ENCODE data around the gene LPCAT4.
A peak's percentile ranks its signal among the peaks of the same experiment; 100 is the strongest.
"Not testable (repeated sequence)": the region's sequence is repeated elsewhere in the genome, so short reads cannot be mapped to it uniquely, and the experiment has no call there.

Gene LPCAT4

GRCh38 chr15:34361278-34361677 is 5.7 kb downstream of the LPCAT4 start:
- no peak for DNase-seq

DNA sequence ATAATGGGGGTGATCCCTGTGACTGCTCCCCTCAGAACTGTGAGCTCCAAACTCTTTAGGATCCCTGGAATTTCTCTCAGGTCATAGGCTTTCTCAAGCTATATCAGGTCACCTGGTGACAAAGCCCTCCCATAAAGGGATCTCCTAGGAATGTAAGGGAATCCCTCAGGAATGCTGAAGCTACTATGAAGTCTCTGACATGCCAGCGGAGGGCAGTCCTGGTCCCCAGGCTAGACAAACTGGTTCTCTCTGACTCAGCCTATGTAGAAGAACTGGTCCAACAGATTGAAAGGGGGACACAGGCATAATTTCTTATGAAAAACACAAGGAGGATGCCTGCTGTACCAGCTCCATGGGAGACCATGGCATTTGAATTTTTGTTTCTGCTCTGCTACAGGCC is 6.7 kb downstream of the LPCAT4 start:
- DNase-seq = no peak

GRCh38 chr15:34359416-34359815 is 7.6 kb downstream of the LPCAT4 start:
- no peak for DNase-seq

GRCh38 chr15:34358948-34359347 is 8.0 kb downstream of the LPCAT4 start:
- no peak for DNase-seq

- no peak for DNase-seq
Observed at GRCh38 chr15:34358367-34358766, 8.6 kb downstream of the LPCAT4 start.

- DNase-seq = no peak
Observed at GRCh38 chr15:34357653-34358052, 9.3 kb downstream of the LPCAT4 start.

DNA sequence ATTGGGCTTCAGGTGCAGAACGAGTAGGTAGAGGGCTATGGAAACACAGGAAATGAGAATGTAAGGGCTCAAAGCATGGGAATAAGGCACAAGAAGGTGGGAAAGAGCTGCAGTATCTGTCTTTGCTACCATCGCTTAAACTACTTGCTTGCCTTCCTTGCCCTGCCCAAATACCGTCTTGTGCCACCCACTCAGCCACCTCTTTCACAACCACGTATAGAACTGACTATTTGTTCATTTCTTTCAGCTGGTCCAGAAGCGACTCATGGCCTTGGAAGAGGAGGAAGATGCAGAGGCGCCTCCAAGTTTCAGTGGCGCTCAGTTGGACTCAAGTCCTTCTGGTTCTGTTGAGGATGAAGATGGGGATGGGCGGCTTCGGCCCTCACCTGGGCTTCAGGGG is 11.8 kb downstream of the LPCAT4 start:
- DNase-seq = no peak

DNA sequence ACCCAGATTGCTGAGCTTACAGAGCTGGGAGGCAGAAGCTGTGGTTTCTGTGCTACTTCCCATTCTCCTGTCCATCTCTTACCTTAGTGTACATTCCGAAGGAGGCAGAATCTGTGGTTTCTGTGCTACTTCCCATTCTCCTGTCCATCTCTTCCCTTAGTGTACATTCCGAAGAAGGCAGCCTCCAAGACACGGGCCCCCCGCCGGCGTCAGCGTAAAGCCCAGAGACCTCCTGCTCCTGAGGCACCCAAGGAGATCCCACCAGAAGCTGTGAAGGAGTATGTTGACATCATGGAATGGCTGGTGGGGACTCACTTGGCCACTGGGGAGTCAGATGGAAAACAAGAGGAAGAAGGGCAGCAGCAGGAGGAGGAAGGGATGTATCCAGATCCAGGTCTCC is 12.7 kb downstream of the LPCAT4 start:
- no peak for DNase-seq

GRCh38 chr15:34353627-34354026 is 13.4 kb downstream of the LPCAT4 start:
- no peak for DNase-seq

DNA sequence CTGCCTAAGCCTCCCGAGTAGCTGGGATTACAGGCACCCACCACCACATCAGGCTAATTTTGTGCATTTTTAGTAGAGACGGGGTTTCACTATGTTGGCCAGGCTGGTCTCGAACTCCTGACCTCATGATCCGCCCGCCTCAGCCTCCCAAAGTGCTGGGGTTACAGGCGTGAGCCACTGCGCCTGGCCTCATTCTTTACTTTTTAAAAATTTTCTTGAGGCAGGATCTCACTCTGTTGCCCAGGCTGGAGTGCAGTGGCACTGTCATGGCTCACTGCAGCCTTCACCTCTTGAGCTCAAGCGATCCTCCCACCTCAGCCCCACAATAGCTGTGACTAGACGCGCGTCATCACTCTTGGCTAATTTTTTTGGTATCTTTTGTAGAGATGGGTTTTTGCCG is 14.0 kb downstream of the LPCAT4 start:
- DNase-seq = not testable (repeated sequence)

DNA sequence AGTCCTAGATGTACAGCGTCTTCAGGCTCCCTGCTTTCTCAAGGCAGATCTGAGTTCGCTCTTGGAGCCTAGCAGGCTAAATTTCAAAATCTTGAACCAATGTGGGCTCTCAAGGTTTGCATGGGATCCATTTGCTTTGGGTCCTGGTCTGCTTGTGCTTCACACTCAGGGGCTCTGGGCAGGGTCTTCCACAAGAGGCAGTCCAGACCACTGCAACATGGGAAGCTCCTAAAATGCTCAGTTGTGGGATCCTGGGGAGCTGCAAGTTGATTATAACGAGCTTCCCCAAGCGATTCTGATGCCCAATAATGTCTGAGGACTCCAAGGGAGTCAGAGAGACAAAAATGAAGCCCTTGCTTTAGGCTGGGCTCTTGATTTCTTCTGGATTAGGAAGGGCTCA is 17.2 kb downstream of the LPCAT4 start:
- no peak for DNase-seq

- DNase-seq = no peak
Observed at GRCh38 chr15:34348735-34349300, 18.2 kb downstream of the LPCAT4 start.

DNA sequence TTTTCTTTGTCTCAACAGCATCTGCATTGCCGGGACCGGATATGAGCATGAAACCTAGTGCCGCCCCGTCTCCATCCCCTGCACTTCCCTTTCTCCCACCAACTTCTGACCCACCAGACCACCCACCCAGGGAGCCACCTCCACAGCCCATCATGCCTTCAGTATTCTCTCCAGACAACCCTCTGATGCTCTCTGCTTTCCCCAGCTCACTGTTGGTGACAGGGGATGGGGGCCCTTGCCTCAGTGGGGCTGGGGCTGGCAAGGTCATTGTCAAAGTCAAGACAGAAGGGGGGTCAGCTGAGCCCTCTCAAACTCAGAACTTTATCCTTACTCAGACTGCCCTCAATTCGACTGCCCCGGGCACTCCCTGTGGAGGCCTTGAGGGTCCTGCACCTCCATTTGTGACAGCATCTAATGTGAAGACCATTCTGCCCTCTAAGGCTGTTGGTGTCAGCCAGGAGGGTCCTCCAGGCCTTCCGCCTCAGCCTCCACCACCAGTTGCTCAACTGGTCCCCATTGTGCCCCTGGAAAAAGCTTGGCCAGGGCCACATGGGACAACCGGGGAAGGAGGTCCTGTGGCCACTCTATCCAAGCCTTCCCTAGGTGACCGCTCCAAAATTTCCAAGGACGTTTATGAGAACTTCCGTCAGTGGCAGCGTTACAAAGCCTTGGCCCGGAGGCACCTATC is 18.9 kb downstream of the LPCAT4 start:
- DNase-seq = no peak

DNA sequence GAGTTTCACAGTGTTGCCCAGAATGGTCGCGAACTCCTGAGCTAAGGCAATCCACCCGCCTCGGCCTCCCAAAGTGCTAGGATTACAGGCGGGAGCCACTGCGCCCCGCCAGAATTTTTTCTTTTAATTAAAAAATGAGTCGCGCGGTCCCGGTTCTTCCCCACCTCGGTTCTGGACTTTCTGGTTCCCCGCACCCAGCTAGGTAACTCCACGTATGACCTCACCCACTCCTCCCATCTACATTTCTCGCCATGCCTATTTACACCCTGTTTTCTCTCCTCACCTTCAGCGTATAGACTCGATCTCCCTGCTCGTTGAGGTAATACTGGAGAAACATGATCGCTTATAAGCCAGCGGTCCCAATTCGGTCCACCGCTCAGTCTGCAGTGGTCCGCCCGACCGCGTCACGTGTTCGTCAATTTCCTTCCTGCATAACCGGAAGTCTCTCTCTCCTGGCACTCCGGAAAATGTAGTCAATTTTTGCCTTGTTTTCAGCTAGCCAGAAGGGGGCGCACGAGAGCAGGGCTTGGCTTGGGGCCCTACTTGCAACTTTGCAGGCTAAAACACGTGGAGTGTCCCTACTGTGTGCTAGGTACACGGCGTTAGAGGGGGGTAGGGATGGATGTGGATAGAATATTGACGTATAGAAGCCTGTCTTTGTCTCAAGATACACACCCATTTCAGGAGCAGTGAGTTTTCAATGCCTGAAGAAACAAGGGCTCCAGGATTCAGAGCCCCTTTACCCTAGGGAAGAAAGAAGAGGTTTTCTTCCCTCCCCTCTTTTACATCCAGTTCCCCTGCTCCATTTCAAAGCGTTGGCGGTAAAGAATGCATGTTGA is 24.0 kb downstream of the LPCAT4 start, which contains the start of the genes NOP10 and NUTM1:
TSS of gene NOP10 (minus strand) at position 400 of the 839 bp plus-strand sequence. CDS start at position 337, 63 bp downstream.
TSS of gene NUTM1 (plus strand) at position 579 of the 839 bp plus-strand sequence. CDS start 382 bp downstream, outside the sequence.
- peak; percentile 91 for DNase-seq

GRCh38 chr15:34342213-34342736 is 24.7 kb downstream of the LPCAT4 start:
- DNase-seq = not testable (repeated sequence)

GRCh38 chr15:34341381-34342212 is 25.4 kb downstream of the LPCAT4 start:
- no peak for DNase-seq

GRCh38 chr15:34339946-34340345 is 27.1 kb downstream of the LPCAT4 start:
- peak; percentile 25 for DNase-seq

DNA sequence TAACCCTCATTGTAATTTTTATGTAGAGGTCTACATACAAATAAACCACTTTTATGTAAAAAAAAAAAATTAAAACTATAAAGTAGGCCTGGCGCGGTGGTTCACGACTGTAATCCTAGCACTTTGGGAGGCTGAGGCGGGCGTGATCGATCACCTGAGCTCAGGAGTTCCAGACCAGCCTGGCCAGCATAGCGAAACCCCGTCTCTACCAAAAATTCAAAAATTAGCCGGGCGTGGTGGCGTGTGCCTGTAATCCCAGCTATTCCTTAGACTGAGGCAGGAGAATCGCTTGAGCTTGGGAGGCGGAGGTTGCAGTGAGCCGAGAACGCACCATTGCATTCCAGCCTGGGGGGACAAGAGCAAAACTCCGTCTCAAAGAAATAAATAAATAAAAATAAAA is 28.6 kb downstream of the LPCAT4 start:
- no peak for DNase-seq

GRCh38 chr15:34337557-34338306 is 29.3 kb downstream of the LPCAT4 start, which contains the start of gene SLC12A6:
TSS of gene SLC12A6 (minus strand) at chr15:34337781. CDS start at chr15:34336680, 1,101 bp downstream.
- peak; percentile 94 for DNase-seq

DNA sequence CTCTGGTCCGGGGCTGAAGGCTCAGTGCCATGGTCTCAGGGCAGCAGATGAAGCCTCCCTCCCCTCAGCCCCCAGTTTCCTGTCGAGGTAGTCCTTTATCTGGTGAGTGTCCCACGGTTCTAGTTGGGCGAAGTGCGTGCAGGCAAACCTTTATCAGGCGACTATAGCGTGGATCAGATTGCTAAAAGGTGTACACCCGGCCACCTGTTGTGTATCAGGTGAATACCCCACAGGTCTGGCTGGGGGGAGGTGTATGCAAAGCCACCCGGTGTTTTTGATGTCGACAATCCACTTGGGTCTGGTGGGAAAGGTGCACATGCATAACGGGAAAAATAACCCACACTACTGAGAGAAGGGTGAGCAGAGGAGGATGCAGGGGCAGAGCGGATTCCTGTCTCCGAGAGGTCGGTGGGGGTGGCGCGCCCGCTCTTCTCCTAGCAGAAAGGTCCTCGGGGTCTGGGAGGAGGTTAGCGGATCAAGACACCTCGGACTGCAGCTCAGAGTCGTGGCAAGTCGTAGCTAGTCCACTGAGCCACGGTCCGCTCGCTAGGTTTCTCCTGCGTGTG is 29.9 kb downstream of the LPCAT4 start:
- no peak for DNase-seq

Data from fibroblast of skin of right biceps (primary cell).